Daoy (cell line): ENCODE results near the gene PLEKHG2. TPM values are rescaled to one million over a fixed set of nuclear protein-coding genes. Genes with fewer than 3 reads are reported as not detected.

Source experiments
- DNase-seq: peaks from one replicate; pipeline ENCODE4 v3.0.0-alpha.2; 2015; ENCODE audit warnings: low read depth
- total RNA-seq: library from RNA; depleted of rRNA; stranded (reverse); fragments of >200 nt; shearing (Covaris generic); gene quantifications from 2 replicates; pipeline ENCODE4 v1.2.3, GENCODE V29; 2014

The PLEKHG2 gene
- total RNA-seq, 1 experiment from 2014 or later: 6.9 TPM

DNA sequence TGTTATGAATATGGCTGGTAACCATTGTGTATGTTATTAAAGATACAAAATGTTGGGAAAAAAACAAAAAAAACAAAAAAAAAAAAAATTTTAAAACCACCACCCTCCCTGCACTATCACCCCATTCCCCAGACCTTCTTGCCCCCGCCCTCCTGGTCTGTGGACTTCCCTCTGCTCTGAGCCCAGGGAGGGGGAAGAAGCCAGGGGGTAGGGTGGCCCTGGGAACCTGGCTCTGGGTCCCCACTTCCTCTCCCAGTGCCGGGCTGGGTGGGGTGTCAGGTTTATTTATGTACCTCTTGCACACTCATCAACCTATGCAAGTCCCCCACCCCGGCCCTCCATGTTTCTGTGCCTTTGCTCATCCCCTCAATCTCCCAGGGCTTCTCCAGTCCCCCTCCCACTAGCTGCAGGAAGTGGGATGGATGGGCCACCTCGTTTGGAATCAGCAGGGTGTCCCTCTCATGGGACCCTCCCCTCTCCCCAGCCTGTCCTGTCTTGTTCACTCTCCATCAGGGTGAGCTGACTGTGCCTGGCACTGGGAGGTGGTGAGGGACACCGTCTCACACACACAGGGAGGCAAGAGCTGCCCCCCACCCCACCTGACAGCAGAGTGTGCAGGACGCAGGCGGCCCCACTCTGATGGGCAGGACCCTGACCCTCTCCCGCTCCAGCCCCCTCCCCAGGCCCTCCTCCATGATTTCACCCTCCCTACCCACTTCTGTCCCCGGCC, 27.5 kb upstream of the PLEKHG2 start:
- DNase-seq: no peak

DNA sequence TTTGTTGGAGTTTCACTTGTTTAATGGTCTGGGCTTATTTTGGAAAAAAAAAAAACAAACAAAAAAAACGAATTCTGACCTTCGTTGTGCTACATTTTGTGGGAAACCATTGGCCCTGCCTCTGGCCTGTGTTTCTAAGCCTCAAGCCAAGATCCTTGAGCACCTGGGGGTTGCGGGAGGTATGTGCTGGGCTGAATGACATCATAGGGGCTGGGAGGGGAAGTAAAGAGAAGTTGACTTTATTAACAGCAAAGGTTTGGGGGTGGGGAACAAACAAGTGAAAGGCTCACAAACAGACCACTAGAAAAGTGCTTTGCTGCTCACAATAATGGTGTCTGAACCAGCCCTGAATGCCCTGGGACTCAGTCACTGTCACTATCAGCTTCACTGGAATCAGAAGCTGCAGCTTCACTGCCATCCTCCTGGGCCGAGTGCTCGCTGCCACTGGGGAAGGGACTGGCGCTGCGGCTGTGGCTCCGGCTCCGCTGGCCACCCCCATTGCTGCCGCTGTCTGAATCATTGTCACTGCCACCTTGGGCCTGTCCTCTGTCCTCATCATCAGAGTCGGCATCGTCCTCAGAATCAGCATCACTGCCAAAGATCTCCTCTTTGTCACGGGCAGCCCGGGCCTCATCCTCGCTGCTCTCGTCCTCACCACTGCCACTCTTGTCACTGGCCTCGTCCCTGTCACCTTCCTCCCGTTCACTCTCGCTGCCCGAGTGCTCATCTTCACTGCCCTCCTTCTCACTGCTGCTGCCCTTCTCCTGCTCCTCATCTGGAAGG, 26.6 kb upstream of the PLEKHG2 start:
- no peak for DNase-seq

DNA sequence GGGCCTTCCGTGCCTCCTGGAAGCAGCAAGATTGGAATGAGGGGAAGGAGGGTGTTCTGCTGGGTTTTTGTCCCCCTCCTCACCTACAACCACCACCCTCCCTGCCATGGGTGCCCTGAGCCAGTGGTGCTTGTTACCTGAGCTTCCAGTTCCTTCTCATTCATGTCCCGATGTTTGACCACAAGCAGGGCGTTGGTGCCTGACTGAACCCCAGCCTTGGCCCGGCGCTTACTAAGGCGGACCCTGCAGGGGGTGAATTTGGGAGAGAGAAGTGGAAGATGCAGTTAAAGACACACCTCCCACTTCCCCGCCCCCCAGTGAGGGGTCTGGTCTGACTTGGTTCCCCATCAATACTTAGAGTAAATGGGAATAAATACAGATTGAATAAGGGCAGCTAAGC, 25.9 kb upstream of the PLEKHG2 start:
- no peak for DNase-seq

DNA sequence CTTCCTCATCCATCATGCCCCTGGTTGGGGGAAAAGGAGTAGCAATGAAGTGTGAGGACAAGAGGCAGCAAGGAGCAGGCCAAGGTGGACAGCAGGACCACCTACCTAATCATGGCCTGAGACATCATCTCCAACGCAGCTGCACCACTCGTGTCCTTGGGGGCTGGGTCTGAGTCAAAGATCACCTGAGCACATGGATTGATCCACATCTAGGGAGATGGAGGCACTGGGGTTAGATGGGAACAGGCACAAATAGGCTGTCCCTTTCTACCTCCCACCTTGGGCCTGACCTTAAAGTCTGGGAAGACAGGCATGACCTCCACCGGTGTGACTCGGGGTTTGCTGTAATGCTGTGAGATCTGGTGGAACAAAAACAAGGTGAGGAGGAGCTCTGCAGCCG, 23.8 kb upstream of the PLEKHG2 start:
- DNase-seq: no peak

DNA sequence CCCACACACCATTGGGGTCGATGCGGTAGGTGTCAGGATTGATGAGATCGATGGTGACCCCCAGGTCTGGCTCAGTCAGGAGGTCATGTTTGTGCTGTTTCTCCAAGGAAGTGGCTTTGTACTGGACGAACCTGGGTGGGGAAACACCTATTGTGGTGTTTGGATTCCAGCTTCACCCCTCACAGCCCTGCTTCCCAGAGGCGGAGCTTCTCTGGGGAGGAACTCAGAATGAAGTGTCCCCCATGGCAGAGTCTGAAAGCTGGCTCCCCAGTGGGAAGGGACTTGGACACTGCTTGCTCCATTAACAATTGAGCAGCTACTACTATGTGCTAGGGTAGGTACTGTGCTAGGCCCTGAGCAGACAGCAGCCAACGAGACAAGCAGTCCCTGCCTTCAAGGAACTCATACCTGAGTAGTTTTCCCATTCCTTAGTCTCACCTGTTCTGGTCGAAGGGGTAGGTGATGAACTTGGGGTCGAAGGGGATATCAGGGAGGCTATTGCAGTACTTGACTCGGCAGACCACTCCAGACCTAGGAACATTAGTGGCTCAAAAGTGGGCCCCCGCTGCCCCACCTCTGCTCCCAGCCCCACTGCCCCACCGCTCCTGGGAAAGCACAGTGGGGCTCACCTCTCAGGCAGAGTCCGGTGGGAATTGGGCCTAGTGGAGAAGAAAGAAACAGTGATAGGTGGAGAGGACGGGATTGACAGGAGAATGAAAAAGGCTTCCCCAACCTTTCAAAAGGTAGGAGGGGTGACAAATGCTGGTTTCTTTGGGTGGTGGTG, 22.6 kb upstream of the PLEKHG2 start:
- no peak for DNase-seq

DNA sequence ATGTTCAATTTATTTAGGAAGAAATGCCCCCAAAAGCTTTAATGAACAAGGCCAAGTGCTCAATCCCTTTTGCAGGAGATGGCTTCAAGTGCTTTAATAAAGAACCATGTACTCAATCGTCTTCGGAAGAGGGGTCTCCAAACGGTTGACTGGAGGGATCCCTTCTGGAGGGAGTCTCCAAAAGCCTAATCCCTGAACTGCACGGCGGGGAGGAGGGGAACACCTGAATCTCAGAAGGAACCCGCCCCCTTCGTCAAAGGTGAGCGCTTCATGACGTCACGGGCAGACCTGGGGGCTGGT, 22.1 kb upstream of the PLEKHG2 start:
- no peak for DNase-seq

DNA sequence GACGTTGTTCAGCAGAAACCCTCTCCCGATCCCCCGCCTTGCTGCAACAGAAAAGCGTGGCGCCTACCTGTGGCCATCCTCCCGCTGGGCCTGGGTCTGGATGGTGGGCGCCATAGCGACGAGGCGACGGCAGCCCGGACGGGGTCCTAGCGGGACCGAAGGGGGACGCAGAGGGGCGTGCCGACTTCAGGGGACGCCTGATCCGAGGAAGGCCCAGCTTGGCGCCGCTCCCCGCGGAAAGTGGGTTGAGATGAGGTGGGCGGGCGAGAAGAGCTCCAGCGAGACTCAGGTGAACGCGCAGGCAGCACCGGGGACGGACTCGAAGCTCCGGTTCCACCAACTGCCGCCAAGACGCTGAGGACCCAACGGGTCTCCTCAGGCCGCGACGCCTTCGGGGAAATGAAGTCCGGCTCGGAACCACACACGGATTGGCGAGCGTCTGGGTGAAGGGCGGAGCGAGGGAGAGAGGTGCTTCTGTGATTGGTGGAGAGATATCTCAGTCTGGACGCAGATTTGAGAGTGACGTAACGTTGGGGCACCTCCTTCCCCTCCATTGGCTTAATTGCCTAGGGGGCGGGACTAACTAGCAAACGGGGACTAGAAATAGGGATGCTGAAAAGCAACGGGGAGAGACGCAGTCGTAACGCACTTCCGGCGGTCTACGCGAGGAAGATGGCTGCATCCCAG, 21.6 kb upstream of the PLEKHG2 start, which contains the start of the genes MED29 and PAF1:
MED29 (plus strand) TSS at position 628 of the 687 bp plus-strand sequence; CDS start at position 673, 45 bp downstream.
PAF1 (minus strand) TSS at position 356 of the 687 bp plus-strand sequence; CDS start at position 114, 242 bp downstream.
- peak; percentile 100 for DNase-seq

DNA sequence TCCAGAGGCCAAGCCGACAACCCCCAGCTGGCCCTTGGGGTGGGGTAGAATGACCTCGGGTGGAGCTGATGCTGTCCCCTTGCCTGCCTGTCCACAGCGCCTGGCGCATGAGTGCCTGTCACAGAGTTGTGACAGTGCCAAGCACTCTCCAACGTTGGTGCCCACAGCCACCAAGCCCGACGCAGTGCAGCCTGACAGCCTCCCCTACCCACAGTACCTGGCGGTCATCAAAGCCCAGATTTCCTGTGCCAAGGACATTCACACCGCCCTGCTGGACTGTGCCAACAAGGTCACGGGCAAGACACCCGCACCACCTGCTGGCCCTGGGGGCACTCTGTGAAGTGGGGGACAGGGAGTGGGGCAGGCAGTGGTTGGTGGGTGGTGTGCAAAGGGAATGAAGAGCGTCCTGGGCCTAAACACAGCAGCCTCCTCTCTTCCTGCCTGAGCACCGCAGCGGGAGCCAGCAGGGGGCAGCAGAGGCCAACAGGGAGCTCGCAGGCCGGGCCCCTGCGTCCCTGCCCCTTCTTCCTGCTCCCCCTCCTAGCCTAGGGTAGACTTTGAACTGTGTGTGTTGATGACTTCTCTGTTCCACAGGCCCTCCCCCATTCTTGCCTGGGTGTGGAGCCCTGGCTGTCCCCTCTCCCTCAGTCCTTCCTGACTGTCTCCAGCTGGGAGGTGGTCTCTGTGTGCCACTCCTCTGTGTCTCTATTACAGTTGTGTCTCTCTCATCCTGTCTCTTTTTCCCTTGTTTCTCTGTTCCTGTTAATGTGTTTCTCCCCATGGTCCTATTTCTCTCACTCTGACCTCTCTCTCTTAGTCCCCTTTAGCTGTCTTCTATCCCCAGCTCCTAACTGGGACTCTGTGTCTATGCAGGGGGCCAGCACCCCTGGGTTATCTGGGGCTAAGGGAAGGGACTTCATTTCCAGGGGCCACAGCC, 14.8 kb upstream of the PLEKHG2 start:
- peak; percentile 87 for DNase-seq

DNA sequence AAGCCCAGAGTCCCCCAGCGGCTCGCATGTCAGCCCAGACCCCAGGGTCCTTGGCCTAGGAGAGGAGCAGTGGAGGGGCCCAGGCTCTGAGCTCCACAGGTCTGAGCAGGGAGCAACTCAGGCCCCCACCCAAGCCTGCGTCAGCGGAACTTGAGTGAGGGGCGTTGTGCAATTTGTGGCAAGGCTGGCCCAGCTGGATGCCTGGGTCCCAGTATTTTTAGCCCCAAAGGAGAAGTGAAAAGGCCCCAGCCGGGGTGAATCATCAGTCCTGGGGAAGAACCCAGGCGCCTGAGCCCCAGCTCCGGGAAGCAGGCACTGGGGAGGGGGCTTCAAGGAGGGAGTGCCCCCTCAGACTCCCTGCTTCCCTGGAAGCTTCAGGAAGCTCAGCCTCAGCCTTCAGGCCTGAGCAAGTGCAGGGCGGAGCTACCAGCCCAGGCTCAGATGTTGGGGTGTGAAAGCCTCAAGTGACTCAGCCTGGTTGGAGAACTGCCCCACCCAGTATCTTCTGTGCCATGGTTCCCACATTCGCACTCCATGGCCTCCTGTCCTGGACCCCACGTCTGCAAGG, 14.1 kb upstream of the PLEKHG2 start:
- peak; percentile 83 for DNase-seq

DNA sequence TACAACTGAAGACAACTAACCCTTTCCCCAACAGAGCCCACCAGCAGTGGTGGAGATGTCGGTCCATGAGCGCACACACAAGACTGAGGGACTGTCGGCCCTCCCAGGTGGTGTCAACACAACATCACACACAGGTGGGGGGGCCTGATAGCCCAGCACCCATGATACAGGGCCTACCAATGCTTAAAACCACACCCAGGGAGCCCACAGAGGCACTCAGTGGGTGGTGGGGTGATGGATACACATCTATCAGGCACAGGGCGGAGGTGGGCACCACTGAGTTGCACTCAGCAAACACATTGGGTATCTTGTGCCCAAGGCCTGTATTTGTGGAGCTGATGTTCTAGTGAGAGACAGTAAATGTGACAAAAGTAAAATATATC, 12.8 kb upstream of the PLEKHG2 start:
- DNase-seq: no peak

DNA sequence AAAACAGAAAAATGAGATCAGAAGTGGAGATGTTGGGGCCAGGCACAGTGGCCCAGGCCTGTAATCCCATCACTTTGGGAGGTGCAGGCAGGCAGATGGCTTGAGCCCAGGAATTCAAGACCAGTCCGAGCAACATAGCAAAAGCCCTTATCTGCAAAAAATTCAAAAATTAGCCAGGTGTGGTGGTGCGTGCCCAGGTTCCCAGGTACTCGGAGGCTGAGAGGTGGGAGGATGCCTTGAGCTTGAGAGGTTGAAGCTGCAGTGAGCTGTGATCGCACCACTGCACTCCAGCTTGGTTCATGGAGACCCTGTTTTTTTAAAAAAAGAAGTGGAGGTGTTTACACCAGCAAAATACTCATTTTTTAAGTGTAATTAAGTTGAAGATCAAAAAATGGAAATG, 12.4 kb upstream of the PLEKHG2 start:
- no peak for DNase-seq

DNA sequence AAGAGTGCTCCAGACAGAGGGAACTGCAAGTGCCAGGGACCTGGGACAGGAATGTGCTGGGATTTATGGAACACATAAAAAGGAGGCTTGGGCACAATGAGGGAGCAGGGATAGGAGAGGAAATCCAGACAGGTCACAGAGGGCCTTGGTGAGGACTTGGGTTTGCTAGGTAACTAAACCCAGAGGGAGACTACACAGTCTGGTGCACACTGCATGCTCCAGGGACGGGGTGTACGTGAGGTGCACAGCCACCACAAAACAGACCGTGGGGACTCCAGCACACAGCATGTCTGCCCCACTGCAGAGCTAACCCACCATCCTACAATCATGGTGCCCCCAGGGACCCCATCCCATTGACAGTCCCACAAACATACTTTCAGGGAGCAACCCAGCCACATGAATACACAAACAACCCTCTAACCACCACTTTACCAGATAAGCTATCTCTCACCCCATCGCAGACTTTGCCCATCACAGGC, 11.4 kb upstream of the PLEKHG2 start:
- no peak for DNase-seq

DNA sequence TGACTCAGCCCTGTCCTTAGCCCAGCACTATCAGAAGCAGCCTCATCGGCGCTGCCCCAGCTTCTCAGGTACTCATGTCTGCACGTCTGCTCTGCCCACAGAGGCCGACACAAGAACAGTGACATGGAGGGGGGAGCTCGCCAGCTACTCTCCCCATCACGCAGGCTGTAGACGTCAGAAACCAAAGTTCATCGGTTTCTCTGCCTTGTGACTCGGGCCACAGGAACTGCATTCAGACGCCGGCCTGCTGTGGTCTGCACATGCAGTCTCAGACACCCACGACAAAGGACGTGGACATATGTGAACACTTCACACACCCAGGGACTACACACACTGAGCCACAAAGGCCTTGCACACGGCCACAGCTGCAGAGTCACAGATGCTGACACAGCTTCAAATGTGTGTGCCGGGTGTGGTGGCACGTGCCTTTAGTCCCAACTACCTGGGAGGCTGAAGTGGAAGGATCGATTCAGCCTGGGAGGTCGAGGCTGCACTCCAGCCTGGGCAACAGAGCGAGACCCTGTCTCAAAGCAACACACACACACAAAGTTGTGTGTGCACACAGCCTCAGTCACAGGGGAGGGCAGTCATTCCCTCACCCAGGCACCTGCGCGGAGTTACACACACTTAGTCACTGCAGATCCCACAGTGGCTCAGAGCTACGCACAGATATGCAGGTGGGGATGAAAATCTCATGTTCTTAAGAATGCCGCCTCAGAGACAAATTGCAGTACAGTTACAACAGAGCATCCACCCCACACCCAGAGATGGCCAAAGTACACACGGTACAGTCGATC, 10.7 kb upstream of the PLEKHG2 start:
- DNase-seq: peak; percentile 71

DNA sequence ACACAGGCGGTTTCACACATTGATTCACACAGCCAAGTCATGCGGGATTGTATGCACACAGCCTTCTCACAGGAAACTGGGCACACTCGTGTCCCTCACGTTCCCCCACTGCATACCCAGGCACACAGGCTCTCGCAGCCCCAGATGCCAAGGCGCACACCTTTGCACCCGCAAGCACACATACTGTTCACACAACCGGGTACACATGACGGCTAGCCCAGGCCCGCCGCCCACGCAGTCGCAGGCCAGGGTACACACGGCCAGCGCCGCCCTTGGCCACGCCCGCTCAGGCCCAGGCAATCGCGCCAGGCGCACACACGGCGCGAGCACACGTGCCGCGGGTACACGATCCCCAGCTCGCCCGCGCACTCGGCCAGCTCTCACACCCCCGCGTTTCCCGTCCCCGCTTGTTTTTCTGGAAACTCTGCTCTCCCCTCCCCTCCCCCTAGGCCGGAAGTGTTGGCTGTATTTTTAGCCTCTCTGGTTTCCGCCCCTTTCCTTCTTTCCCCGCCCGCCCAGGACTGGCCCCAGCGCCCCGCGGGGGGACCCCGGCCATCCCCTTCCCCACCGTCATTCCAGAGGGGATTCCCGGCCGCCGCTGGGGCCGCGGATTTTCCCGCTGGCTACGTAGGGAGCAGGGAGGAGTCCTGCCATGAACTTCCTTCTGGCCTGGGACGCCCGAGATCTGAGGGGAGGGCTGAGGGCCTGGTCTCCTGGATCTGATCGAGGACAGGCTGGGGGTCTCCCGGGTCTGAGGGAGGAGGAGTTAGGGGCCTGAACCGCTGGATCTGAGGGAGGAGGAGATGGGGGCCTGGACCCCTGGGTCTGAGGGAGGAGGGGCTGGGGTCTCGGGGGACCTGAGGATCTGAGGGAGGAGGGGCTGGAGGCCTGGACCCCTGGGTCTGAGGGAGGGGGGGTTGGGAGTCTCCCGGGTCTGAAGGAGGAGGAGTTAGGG, 9.8 kb upstream of the PLEKHG2 start:
- peak; percentile 89 for DNase-seq

DNA sequence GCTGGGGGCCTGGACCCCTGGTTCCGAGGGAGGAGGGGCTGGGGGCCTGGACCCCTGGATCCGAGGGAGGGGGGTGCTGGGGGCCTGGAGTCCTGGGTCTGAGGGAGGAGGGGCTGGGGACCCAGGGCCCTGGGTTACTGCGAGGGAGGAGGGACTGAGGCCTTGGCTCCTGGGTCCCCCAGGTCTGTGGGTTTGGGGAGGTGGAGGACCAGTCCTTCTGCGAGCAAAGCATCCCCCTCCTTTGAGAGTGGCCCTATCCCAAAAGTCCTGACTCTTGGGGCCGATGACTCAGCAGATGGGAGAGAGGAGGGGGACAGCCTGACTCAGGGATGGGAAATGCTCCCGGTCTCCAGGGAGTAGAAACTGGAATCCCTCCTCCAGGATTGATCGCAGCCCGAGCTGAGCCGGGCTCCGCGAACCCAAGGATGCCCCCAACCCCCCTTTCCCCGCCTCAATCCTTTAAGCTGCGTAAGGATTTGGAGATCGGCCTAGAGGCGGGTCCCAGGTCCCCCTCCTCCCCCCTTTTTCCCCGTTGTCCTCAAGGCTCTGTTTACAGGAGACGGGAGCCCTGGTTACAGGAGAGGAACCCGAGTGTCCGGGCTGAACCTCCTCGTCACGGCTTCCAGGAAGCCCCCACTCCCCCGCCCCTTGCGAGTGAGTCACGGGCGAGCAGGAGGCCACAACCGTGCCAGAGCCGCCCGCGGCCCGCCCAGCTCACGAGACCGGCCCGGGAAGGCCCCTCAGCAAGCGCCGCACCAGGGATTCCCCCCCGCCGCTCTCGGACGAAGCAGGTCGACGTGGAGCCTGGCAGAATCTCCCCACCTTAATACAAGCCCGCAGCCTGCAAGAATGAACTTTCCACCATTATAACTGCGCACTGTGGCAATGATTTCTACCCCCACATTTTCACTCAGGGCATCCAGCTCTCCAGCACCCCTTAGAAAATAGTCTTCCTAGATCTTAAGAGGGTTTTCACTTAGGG, 8.8 kb upstream of the PLEKHG2 start:
- DNase-seq: peak; percentile 93

DNA sequence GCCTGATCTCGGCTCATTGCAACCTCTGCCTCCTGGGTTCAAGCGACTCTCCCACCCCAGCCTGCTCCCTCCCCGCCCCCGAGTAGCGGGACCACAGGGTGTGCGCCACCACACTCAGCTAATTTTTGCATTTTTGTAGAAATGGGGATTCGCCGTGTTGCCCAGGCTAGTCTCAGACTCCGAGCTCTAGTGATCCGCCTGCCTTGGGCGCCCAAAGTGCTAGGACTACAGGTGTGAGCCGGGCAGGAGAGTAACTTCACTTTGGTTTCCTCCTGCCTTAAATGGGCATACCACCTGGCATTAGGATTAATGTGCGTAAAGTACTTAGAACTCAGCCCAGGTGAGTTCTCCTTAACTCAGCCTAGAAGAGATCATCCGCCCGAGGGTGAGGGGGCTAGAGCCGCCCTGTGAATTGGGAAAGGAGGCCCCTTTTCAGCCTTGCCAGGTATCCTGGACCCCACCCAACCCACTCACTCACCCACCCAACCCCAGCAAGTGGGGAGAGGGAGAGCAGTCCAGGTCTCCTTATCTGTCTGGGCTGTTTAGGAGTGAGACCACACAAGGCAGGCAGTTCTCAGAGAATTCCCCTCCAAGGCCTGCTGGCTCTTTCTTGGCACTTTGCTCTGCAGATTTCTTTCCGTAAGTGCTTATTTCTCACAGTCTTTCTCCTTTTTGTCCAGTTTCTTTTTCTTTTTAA, 7.1 kb upstream of the PLEKHG2 start:
- DNase-seq: no peak
